Osteocyte (in vitro differentiated cells): ENCODE results near the gene IRX1. TPM values are rescaled to one million over a fixed set of nuclear protein-coding genes. Genes with fewer than 3 reads are reported as not detected.

Source experiments
- DNase-seq: peaks from one replicate; pipeline ENCODE4 v3.0.0; 2021; ENCODE audit warnings: mixed read lengths; ENCODE audit not compliant: unreplicated experiment; ENCODE audit errors: extremely low spot score
- H3K27ac Mint-ChIP-seq: one replicate; pipeline ENCODE4 v1.8.0; 2021; ENCODE audit warnings: mild to moderate bottlenecking, mixed read lengths; ENCODE audit not compliant: unreplicated experiment
- H3K27me3 Mint-ChIP-seq: one replicate; pipeline ENCODE4 v1.8.0; 2021; ENCODE audit warnings: mixed read lengths; ENCODE audit not compliant: unreplicated experiment
- H3K36me3 Mint-ChIP-seq: one replicate; pipeline ENCODE4 v1.8.0; 2021; ENCODE audit warnings: mixed read lengths; ENCODE audit not compliant: unreplicated experiment
- H3K4me1 Mint-ChIP-seq: one replicate; pipeline ENCODE4 v1.8.0; 2021; ENCODE audit warnings: mixed read lengths; ENCODE audit not compliant: unreplicated experiment
- H3K4me3 Mint-ChIP-seq: one replicate; pipeline ENCODE4 v1.8.0; 2021; ENCODE audit warnings: mild to moderate bottlenecking, moderate library complexity, mixed read lengths; ENCODE audit not compliant: unreplicated experiment
- H3K9me3 Mint-ChIP-seq: one replicate; pipeline ENCODE4 v1.8.0; 2021; ENCODE audit warnings: mixed read lengths; ENCODE audit not compliant: unreplicated experiment
- total RNA-seq: library from RNA; stranded (reverse); gene quantifications from 2 replicates; pipeline ENCODE4 v1.2.1, GENCODE V29; 2021
- TF ChIP-seq, protein P1 (sequence below): fragments of 200-600 bp; sonication (generic); IDR thresholded peaks from 2 replicates; pipeline ENCODE4 v1.5.0; 2021; ENCODE audit warnings: antibody characterized with exemption, mild to moderate bottlenecking, moderate library complexity

The IRX1 gene
- total RNA-seq, 1 donor from 2014 or later: 11.8 TPM

DNA sequence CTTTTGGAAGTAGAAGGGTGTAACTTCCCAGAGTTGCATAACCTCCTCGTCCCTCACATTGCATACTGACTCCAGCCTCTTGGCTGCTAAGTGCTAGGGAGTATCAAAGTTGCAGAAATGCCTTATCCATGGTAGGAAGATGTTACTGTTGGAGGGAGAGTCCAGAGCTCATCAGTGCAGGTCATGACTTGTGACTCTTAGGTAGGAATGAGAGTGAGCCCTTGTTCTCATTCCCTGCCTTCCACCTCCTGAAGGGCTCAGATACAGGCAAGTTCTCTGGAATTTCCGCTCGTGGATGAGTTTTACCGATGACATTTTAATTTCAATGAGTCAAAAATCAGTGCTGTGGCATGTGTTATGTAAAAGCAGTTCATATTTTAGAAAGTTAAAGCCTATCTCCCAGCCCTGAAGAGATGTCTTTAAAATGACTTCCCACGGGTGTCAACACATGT, 17.0 kb downstream of the IRX1 start:
- Mint-ChIP-seq H3K27me3 (no peaks in the 10 kb centered on the region), H3K27ac (no peak overlapping the region), H3K4me1 (no peaks in the 10 kb centered on the region), H3K4me3 (no peak overlapping the region), H3K9me3 (no peaks in the 10 kb centered on the region), H3K36me3 (peaks cover 23% of the 10 kb centered on the region)
- DNase-seq: no peak
- TF ChIP-seq, protein P1, sequence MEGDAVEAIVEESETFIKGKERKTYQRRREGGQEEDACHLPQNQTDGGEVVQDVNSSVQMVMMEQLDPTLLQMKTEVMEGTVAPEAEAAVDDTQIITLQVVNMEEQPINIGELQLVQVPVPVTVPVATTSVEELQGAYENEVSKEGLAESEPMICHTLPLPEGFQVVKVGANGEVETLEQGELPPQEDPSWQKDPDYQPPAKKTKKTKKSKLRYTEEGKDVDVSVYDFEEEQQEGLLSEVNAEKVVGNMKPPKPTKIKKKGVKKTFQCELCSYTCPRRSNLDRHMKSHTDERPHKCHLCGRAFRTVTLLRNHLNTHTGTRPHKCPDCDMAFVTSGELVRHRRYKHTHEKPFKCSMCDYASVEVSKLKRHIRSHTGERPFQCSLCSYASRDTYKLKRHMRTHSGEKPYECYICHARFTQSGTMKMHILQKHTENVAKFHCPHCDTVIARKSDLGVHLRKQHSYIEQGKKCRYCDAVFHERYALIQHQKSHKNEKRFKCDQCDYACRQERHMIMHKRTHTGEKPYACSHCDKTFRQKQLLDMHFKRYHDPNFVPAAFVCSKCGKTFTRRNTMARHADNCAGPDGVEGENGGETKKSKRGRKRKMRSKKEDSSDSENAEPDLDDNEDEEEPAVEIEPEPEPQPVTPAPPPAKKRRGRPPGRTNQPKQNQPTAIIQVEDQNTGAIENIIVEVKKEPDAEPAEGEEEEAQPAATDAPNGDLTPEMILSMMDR: no peak

DNA sequence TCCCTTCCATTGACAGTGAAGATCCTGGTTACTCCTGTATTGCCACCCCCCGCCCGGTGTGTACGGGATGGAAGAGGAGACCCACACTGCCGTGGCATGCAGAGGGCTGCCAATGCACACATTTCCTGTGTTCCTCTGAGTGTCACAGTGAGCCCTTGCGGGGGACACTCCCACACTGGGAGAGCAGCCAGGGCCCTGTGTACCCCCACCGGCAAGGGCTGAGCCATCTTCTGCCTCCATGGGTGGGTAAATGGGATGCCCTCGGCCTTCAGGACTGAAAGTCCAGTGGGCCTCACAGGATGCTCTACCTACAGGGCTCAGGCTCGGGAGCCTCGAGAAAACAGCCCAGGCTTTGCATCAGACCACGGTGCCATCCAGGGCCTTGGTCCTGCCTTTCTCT, 18.1 kb downstream of the IRX1 start:
- TF ChIP-seq, protein P1: no peak
- DNase-seq: no peak
- peaks cover 3% of the 10 kb centered on the region for H3K9me3 Mint-ChIP-seq

DNA sequence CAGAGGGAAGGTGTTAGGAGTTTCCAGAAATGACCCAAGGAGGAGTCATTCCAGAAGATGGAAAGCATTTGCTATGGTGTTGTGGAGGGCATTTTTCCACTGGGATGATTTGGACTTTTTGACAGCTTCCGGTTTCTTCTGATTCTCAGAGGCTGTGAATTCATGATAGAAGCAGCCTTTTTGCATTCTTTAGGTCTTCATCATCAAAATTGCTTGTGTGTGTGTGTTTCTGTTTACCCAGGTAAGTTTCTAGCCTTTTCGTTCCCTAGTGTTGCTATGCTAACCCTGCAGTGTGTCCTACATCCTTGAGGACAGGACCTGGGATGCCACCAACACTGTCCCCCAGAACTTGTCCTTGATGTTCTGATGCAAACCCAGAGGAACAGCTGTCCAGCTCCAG, 19.6 kb downstream of the IRX1 start:
- TF ChIP-seq, protein P1: no peak
- H3K4me1 Mint-ChIP-seq: no peaks in the 10 kb centered on the region
- H3K27me3 Mint-ChIP-seq: no peaks in the 10 kb centered on the region
- H3K27ac Mint-ChIP-seq: no peak overlapping the region
- no peak overlapping the region for H3K4me3 Mint-ChIP-seq
- no peak for DNase-seq
- H3K36me3 Mint-ChIP-seq: peaks cover 21% of the 10 kb centered on the region
- H3K9me3 Mint-ChIP-seq: peaks cover 5% of the 10 kb centered on the region

More for the DNA sequence above, 18.1 kb downstream of the IRX1 start:
- H3K4me1 Mint-ChIP-seq: no peaks in the 10 kb centered on the region
- no peaks in the 10 kb centered on the region for H3K27me3 Mint-ChIP-seq
- H3K36me3 Mint-ChIP-seq: peaks cover 23% of the 10 kb centered on the region
- H3K4me3 Mint-ChIP-seq: no peak overlapping the region
- H3K27ac Mint-ChIP-seq: no peak overlapping the region

DNA sequence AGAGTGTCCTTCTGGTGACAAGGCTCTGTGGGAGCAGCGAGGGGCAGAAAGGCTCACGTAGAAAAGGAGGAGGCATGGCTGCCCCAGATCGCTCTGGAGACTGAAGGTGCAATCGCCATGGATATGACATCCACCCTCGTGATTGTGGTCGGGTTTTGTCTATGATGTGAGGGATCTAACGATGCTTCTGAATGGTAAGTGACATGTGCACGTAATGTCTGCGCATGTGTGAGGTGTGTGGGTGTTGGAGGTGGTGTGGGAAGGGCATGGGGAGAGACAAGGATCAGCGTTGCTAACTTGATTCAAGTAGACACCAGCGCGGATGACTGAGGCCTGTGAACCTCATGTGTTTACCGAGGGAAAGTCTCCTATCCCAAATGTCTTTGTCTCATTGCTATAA, 20.2 kb downstream of the IRX1 start:
- Mint-ChIP-seq H3K36me3 (peaks cover 21% of the 10 kb centered on the region), H3K9me3 (peaks cover 5% of the 10 kb centered on the region), H3K27ac (no peak overlapping the region), H3K4me3 (no peak overlapping the region), H3K4me1 (no peaks in the 10 kb centered on the region), H3K27me3 (no peaks in the 10 kb centered on the region)
- DNase-seq: no peak
- TF ChIP-seq, protein P1: no peak

DNA sequence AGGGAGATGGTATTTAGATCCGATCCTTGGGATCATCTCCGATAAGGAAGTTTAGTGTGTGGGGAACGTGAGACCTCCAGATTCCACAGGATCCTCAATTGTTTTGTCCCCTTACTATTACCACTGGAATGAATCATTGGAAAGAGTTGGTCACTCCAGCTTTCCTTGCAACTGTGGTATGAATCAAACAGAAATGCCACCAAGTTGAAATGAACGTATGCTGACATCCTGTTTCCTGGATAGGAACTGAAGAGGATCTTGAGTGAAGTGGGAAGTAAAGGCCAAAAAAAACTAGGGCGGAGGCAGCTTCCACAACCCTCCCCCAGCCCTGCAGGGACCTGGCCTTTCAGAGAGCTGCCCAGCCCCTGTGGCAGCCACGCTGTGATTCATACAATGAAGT, 23.9 kb downstream of the IRX1 start:
- H3K4me1 Mint-ChIP-seq: no peaks in the 10 kb centered on the region
- H3K9me3 Mint-ChIP-seq: peaks cover 5% of the 10 kb centered on the region
- DNase-seq: no peak
- TF ChIP-seq, protein P1: no peak
- H3K36me3 Mint-ChIP-seq: peaks cover 12% of the 10 kb centered on the region
- no peak overlapping the region for H3K27ac Mint-ChIP-seq
- H3K4me3 Mint-ChIP-seq: no peak overlapping the region
- H3K27me3 Mint-ChIP-seq: no peaks in the 10 kb centered on the region
